HTR-8/SVneo (cell line): ENCODE data around the gene ZCCHC24.
"Not testable (repeated sequence)": the region's sequence is repeated elsewhere in the genome, so short reads cannot be mapped to it uniquely, and the experiment has no call there.

Experiments
- DNase-seq: peaks from one replicate; pipeline ENCODE4 v3.0.0; 2011; ENCODE audit warnings: low spot score, mixed read lengths; ENCODE audit not compliant: insufficient read length
- FAIRE-seq: peaks from 2 replicates; lab custom pipeline; 2011; peaks lifted over from hg19 to GRCh38; lab: Jason Lieb, UNC

ZCCHC24 gene

DNA sequence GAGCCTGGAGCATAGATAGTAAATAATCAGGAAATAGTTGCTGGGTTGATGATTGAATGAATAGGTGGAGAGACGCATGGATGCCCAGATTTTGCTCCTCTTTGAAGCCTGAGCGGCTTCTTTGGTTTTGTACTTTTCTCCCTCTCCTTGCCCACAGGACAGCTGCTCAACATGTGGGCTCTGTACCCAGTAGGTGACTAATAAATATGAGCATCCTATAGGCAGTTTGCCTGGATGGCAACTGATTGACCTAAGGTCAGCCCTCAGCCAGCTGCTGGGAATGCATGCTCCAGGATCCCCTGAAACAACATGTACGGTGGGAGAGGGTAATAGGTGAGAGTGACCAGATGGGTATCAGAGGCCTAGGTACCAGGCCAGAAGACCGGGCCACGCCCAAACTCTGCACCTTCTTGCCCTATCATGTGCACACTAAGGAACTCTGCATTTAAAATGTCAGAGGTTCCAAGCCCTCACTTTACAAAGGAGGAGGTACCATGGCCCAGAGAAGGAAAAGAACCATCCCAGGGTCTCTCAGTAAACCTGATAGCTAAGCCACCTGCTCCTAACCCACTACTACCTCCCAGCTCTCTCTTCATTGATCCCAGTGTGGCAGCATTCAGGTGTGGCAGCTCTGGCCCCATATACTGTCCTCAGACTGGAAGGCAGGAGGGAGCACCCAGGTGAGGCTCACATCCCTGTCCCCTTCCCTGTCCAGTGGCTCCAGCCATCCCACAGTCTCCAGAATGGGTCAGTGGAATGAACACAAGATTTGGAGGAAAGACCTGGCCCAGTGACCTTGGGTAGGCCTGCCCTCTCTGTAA is 2.7 kb upstream of the ZCCHC24 start:
- DNase-seq (no peak), FAIRE-seq (no peak)

DNA sequence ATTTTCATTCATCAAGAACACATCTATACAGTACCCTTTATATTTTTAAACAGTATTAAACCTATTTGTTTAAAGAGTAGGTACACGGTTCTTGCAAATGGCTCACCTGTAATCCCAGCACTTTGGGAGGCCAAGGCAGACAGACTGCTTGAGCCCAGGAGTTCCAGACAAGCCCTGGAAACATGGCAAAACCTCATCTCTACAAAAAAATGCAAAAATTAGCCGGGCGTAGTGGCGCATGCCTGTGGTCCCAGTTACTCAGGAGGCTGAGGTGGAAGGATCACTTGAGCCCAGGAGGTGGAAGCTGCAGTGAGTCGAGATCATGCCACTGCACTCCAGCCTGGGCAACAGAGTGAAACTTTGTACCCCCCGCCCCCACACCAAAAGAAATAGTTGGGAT is 1.8 kb upstream of the ZCCHC24 start:
- DNase-seq, FAIRE-seq: not testable (repeated sequence)

DNA sequence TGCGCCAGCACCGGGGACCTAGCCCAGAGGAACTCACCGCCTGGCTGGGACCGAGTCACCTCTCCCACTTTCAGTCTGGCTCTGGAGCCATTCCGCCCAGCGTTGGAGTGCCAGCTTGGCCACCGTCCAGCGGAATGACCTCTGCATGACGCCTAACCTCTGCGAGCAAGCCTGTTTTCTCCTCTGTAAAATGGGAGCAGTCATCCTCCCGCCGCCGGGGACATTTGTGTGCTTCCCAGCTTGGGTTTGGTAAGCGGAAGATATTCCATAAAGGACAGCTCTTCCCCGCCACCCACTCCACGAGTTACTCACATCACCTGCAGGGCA is 1.3 kb upstream of the ZCCHC24 start:
- DNase-seq (no peak), FAIRE-seq (no peak)

DNA sequence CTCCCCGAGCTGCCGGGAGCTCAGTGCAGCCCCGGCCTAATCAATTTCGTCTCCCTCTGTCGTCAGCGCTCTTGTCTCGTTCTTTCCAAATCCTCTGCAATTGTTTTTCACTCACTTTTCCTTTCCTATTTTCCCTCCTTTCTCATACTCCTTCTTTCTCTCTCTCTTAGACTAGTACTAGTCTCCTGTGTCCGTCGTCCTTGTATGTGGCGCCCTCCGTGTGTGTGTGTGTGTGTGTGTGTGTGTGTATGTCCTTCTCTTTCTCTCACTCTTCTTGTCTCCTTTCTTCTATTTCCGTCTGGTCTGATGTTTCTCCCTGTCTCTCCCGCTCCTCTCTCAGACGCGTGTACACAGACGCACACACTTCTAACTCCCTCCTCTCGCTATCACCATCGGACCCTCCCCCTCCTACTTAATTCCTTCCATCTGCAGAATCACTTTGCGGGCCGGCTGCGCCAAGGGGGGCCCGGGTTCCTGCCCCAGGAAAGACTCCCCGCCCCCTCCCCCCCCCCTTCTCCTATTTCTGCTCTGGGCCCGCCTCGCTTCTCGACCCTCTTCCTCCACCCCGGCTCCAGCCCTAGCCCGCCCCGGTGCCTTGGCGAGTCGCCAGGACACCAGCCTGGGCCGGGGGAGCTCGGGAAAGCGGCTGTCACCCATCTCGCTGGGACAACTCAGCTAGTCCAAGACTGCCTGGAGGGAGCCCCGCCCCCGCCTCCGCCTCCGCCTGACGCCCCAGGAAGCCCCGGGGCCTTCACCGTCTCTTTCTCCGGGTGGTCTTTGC is 743 bp upstream of the ZCCHC24 start:
- FAIRE-seq (no peak), DNase-seq (peak; percentile 41)

- DNase-seq = peak; percentile 56
These were observed 965 bp downstream of the ZCCHC24 start for GRCh38 chr10:79444199-79445119.

GRCh38 chr10:79443338-79444198 is 1.9 kb downstream of the ZCCHC24 start:
- DNase-seq (no peak), FAIRE-seq (no peak)

More at GRCh38 chr10:79444199-79445119, 965 bp downstream of the ZCCHC24 start:
- no peak for FAIRE-seq

- DNase-seq (no peak), FAIRE-seq (no peak)
These were observed 3.0 kb downstream of the ZCCHC24 start for GRCh38 chr10:79442171-79443040.

- DNase-seq = no peak
- no peak for FAIRE-seq
These were observed 4.0 kb downstream of the ZCCHC24 start for GRCh38 chr10:79441433-79441832.

GRCh38 chr10:79440281-79440680 is 5.1 kb downstream of the ZCCHC24 start:
- no peak for FAIRE-seq
- no peak for DNase-seq

DNA sequence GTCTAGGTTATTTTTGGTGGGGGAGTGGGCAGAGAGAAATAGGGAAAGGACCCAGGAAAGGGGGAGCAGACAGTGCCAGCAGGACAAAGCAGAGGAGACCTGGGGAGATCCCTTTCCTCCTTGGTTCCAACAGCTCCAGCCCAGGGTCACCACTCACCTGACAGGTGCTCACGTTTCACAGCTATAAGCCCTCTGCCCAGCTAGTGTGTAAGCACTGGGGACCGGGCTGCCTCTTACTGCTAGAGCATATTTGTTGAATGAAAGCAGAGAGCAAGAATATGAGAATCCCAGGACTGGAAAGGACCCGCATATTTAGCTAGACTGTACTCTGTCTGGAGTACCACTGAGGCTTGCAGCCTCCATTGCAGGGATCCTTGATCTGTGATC is 6.7 kb downstream of the ZCCHC24 start:
- no peak for DNase-seq
- no peak for FAIRE-seq

DNA sequence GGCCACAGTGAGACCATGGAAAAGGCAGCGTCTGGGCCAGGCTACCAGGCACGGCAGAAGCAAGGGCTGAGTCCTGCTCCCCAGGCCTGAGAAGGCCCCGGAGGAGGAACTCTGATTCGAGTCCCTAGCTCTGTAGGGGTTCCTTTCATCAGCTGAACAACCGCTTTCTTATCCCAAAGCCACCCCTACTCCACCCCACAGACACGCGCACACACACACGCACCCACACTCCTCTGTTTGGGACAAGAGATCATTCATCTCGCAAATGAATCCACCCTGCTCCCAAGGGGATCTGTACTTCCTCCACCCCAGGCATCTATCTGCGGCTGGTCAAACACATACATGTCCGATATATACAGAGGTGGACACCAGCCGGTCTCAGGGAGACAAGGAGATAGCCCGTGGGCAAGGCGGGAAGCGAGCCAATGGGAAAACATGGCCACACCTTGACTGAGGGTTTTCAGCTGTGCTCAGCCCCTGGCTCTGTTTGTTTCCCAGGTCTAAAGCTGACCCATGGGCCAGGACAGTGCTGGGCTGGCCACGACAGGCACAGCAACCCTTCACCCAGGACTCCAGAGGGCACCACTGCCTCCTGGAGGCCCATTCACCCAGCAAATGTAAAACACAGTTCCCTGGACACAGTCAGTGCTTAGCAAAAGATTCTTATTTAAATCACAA is 7.3 kb downstream of the ZCCHC24 start:
- no peak for FAIRE-seq
- no peak for DNase-seq

GRCh38 chr10:79437111-79437814 is 8.2 kb downstream of the ZCCHC24 start:
- no peak for FAIRE-seq

DNA sequence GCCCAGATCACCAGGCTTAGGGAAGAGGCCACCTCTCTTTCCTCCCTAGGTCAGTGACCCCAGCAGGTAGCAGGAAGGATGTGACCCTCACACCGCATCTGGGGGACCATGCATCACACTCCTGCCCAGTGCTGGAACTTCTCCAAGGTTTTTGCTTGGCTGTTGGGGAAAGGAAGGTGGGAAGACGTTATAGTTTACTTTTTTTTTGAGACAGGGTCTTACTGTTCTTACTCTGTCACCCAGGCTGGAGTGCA is 8.6 kb downstream of the ZCCHC24 start:
- DNase-seq (no peak), FAIRE-seq (no peak)

More at GRCh38 chr10:79437111-79437814, 8.2 kb downstream of the ZCCHC24 start:
- no peak for DNase-seq

DNA sequence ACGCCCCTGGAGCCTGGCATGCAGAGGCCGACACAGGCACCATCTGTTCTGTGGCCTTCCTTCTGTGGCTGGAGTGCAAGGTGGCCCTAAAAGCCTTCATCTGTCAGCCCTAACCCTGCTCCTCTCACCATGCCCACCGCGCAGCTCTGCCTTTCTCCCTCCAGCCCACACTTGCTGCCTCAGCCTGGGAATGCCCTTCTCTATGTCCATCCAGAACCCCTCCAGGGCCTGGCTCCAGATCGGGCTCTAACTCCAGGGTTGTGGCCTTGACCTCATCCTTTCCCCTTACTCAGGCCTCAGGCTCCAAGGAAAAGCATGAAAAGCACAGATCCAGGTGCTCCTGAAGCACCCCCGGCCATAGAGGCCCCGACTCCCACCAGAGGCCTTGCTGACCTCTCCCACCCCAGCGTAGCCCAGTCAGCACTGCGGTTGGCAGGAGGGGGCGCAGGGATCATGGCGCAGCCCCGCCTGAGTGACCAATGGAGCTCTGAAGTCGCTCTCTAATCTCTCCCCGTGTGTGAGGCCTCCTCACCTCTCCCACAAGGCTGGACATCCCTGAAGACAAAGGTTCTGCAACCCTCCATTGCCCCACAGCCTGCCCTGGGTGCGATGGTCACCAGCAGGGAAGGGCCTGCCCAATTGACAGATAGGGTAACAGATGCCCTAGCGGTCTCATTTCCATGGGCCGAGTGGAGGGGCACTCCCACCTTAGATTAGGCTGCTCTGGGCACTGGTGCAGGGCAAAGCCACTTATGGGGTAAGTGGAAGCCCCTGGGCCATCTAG is 9.2 kb downstream of the ZCCHC24 start:
- no peak for DNase-seq
- FAIRE-seq = no peak

DNA sequence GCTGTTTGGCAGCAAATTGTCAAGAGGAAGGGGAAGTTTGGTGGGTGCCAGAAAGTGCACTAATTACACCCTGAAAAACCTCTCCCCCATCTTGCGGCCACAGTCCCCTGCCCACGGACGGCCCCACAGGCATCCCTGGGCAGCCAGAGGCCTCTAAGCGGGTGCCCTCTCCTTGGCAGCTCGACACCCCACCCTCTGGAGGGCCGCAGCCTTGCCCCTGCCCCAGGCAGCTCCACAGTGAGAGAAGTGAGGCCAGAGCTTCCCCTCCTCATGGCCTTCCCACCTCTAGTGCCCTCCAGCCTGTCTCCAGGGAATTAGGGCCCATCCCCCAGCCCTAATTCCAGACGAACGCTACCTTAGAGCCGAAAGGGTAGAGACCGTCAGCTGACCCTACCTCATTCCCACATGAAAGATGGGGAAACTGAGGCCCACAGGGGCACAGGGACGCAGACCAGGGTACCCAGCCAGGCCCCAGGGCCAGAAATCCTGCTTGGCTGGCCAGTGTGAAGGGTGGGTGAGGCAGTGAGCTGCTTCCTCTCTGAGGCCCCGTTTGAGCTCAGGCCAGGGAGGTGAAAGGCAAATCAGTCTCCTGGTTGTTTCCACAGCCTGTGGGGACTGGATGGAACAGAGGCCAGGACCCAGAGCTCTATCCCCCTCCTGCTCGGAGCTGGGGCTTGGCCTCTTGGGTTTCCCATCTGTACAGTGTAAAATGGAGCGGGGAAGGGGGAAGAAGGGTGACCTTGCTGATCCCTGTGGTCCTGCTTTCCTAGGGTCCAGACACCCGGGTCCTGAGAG is 10.0 kb downstream of the ZCCHC24 start:
- FAIRE-seq = no peak
- DNase-seq = no peak

GRCh38 chr10:79434821-79435251 is 10.6 kb downstream of the ZCCHC24 start:
- peak; percentile 37 for DNase-seq
- FAIRE-seq = no peak
